HEK293 (cell line): ENCODE results near the gene UBAC2.

Experiments
- CTCF ChIP-seq: fragments of 450-650 bp; formaldehyde crosslinking; IDR thresholded peaks from 2 replicates; pipeline ENCODE4 v1.5.1; 2016; ENCODE audit warnings: missing biosample characterization, missing genetic modification characterization
- KLF17 ChIP-seq: fragments of 450-650 bp; formaldehyde crosslinking; IDR thresholded peaks from 2 replicates; pipeline ENCODE4 v1.5.1; 2016; ENCODE audit warnings: missing biosample characterization, missing genetic modification characterization
- ZNF292 ChIP-seq: fragments of 450-650 bp; formaldehyde crosslinking; IDR thresholded peaks from 2 replicates; pipeline ENCODE4 v1.5.1; 2016; ENCODE audit warnings: low read depth, missing biosample characterization, missing genetic modification characterization, borderline replicate concordance

- TF ChIP-seq CTCF (tag by site-specific recombination), result no peak
- peak; percentile 96 for TF ChIP-seq KLF17
- TF ChIP-seq ZNF292 (tag by site-specific recombination), result no peak
Observed at GRCh38 chr13:99191900-99192399, 8.7 kb upstream of the UBAC2 start.
